GM23338 (cell line): ENCODE measurements around the gene ANO6. TPM values are rescaled to one million over a fixed set of nuclear protein-coding genes. Genes with fewer than 3 reads are reported as not detected.

Experiments used
- ATAC-seq: fragments of 200-7000 bp; cut with Tn5 transposase; 3 replicates; pipeline ENCODE4 v1.9.1; 2020
- DNase-seq: peaks from one replicate; pipeline ENCODE4 v3.0.0-alpha.2; 2015; ENCODE audit warnings: low spot score
- H2AFZ ChIP-seq: fragments of 200-600 bp; sonication (generic); 2 replicates; pipeline ENCODE4 v1.8.0; 2016; ENCODE audit warnings: antibody characterized with exemption, mild to moderate bottlenecking, moderate library complexity
- H3F3A ChIP-seq: fragments of 200-600 bp; sonication (generic); replicated peaks from 2 replicates; pipeline ENCODE4 v1.8.0; 2017; ENCODE audit warnings: antibody characterized with exemption, mixed run types, low read depth
- H3K27ac ChIP-seq: fragments of 200-600 bp; sonication (generic); 2 replicates; pipeline ENCODE4 v1.6.1; 2016; ENCODE audit warnings: low read depth
- H3K27me3 ChIP-seq: fragments of 200-600 bp; sonication (generic); 2 replicates; pipeline ENCODE4 v1.8.0; 2016; ENCODE audit warnings: mild to moderate bottlenecking, mixed run types, moderate library complexity; ENCODE audit not compliant: insufficient read depth
- H3K36me3 ChIP-seq: fragments of 200-600 bp; sonication (generic); 2 replicates; pipeline ENCODE4 v1.8.0; 2016; ENCODE audit warnings: mild to moderate bottlenecking; ENCODE audit not compliant: insufficient read depth
- H3K4me1 ChIP-seq: fragments of 200-600 bp; sonication (generic); 2 replicates; pipeline ENCODE4 v1.8.0; 2016; ENCODE audit warnings: mild to moderate bottlenecking, moderate library complexity; ENCODE audit not compliant: insufficient read depth
- H3K4me2 ChIP-seq: fragments of 200-600 bp; sonication (generic); 2 replicates; pipeline ENCODE4 v1.7.1; 2017; ENCODE audit warnings: mixed run types
- H3K4me3 ChIP-seq: fragments of 200-600 bp; sonication (generic); 2 replicates; pipeline ENCODE4 v1.6.1; 2016; ENCODE audit warnings: mixed run types
- H3K79me2 ChIP-seq: fragments of 200-600 bp; sonication (generic); replicated peaks from 2 replicates; pipeline ENCODE4 v1.8.0; 2017; ENCODE audit warnings: mild to moderate bottlenecking; ENCODE audit not compliant: insufficient read depth
- H3K9me2 ChIP-seq: fragments of 200-600 bp; sonication (generic); 2 replicates; pipeline ENCODE4 v1.8.0; 2017; ENCODE audit not compliant: insufficient read depth
- H4K20me1 ChIP-seq: fragments of 200-600 bp; sonication (generic); replicated peaks from 2 replicates; pipeline ENCODE4 v1.8.0; 2017; ENCODE audit warnings: mild to moderate bottlenecking; ENCODE audit not compliant: insufficient read depth
- H3K27ac Mint-ChIP-seq: 2 replicates; pipeline ENCODE4 v1.8.0; 2020; ENCODE audit warnings: inconsistent platforms, mild to moderate bottlenecking, moderate library complexity, mixed read lengths
- H3K27me3 Mint-ChIP-seq: 3 replicates; pipeline ENCODE4 v1.8.0; 2022; ENCODE audit warnings: low read depth, mild to moderate bottlenecking, moderate library complexity, mixed read lengths, inconsistent platforms; ENCODE audit not compliant: insufficient read depth, poor library complexity
- H3K36me3 Mint-ChIP-seq: 3 replicates; pipeline ENCODE4 v1.8.0; 2021; ENCODE audit warnings: low read depth, mild to moderate bottlenecking, inconsistent platforms, moderate library complexity, mixed read lengths
- H3K4me1 Mint-ChIP-seq: 3 replicates; pipeline ENCODE4 v1.8.0; 2020; ENCODE audit warnings: mild to moderate bottlenecking, inconsistent platforms, mixed read lengths
- H3K4me3 Mint-ChIP-seq: 3 replicates; pipeline ENCODE4 v1.8.0; 2021; ENCODE audit warnings: moderate library complexity, mild to moderate bottlenecking, inconsistent platforms, mixed read lengths
- H3K9me3 Mint-ChIP-seq: 3 replicates; pipeline ENCODE4 v1.8.0; 2020; ENCODE audit warnings: moderate library complexity, mild to moderate bottlenecking, inconsistent platforms, mixed read lengths
- EZH2phosphoT487 ChIP-seq: fragments of 200-600 bp; sonication (generic); IDR thresholded peaks from one replicate; pipeline ENCODE4 v1.8.1; 2018; ENCODE audit warnings: antibody characterized with exemption; ENCODE audit not compliant: unreplicated experiment
- NANOG ChIP-seq: IDR thresholded peaks from 2 replicates; pipeline ENCODE4 v1.6.1; 2016; ENCODE audit warnings: antibody characterized with exemption, borderline replicate concordance
- POLR2AphosphoS5 ChIP-seq: IDR thresholded peaks from 2 replicates; pipeline ENCODE4 v1.6.1; 2016; ENCODE audit warnings: antibody characterized with exemption, low read depth
- polyA plus RNA-seq: library from polyadenylated mRNA; unstranded; fragments of >200 nt; fragmentation: Nextera tagmentation; extraction: Ambion mirVana; gene quantifications from 2 replicates; pipeline ENCODE4 v1.2.1, GENCODE V29; 2016
- total RNA-seq: library from RNA; depleted of rRNA; stranded (reverse); fragments of >200 nt; shearing (Covaris generic); gene quantifications from 2 replicates; pipeline ENCODE4 v1.2.3, GENCODE V29; 2014
- TF ChIP-seq, protein P1 (sequence below), 2 experiments: fragments of 200-600 bp in 1 of 2; sonication (generic) in 1 of 2; conservative IDR thresholded peaks; 2 replicates each; pipeline versions ENCODE4 v1.5.1 to v1.6.1; 2016 to 2017; ENCODE audit warnings: antibody characterized with exemption in 2 of 2, low read depth in 2 of 2, mild to moderate bottlenecking in 2 of 2, moderate library complexity in 1 of 2

The ANO6 gene
- total and polyA plus RNA-seq, 2 experiments from 2014 or later, result 21.1 to 48.9 TPM

GRCh38 chr12:45282411-45282810 lies 66.5 kb downstream of the ANO6 start:
- Mint-ChIP-seq H3K9me3 (no peaks in the 10 kb centered on the region), H3K27me3 (peaks cover 2% of the 10 kb centered on the region), H3K4me1 (peaks cover 50% of the 10 kb centered on the region), H3K36me3 (peaks cover 13% of the 10 kb centered on the region), H3K27ac (no peak overlapping the region), H3K4me3 (no peak overlapping the region)
- H3K4me3 ChIP-seq, result no peak overlapping the region
- H3K36me3 ChIP-seq, result no peaks in the 10 kb centered on the region
- ATAC-seq, result no peak
- H3K4me1 ChIP-seq, result peaks cover 20% of the 10 kb centered on the region
- H2AFZ ChIP-seq, result no peak overlapping the region
- H3K79me2 ChIP-seq, result peaks cover 39% of the 10 kb centered on the region
- DNase-seq, result no peak
- no peak overlapping the region for H3K4me2 ChIP-seq
- H3K27ac ChIP-seq, result no peak overlapping the region
- no peaks in the 10 kb centered on the region for H4K20me1 ChIP-seq
- no peak for TF ChIP-seq POLR2AphosphoS5
- H3F3A ChIP-seq, result no peaks in the 10 kb centered on the region
- no peaks in the 10 kb centered on the region for H3K9me2 ChIP-seq
- H3K27me3 ChIP-seq, result no peaks in the 10 kb centered on the region

- Histone ChIP-seq H3F3A (no peaks in the 10 kb centered on the region), H3K79me2 (peaks cover 32% of the 10 kb centered on the region), H3K4me3 (no peak overlapping the region), H3K27ac (peak overlapping the region; percentile 89), H2AFZ (no peak overlapping the region), H3K27me3 (no peaks in the 10 kb centered on the region), H3K9me2 (no peaks in the 10 kb centered on the region), H3K4me1 (peaks cover 20% of the 10 kb centered on the region), H3K4me2 (peak overlapping the region; percentile 11; the same call in 1 of the 2 replicates), H3K36me3 (no peaks in the 10 kb centered on the region), H4K20me1 (no peaks in the 10 kb centered on the region)
- TF ChIP-seq, protein P1, sequence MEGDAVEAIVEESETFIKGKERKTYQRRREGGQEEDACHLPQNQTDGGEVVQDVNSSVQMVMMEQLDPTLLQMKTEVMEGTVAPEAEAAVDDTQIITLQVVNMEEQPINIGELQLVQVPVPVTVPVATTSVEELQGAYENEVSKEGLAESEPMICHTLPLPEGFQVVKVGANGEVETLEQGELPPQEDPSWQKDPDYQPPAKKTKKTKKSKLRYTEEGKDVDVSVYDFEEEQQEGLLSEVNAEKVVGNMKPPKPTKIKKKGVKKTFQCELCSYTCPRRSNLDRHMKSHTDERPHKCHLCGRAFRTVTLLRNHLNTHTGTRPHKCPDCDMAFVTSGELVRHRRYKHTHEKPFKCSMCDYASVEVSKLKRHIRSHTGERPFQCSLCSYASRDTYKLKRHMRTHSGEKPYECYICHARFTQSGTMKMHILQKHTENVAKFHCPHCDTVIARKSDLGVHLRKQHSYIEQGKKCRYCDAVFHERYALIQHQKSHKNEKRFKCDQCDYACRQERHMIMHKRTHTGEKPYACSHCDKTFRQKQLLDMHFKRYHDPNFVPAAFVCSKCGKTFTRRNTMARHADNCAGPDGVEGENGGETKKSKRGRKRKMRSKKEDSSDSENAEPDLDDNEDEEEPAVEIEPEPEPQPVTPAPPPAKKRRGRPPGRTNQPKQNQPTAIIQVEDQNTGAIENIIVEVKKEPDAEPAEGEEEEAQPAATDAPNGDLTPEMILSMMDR (conservative IDR thresholded peaks at IDR 0.05; ENCODE audit: low read depth in 2 of 2), result peak; percentile 2 to 37; a peak in 1 of 4 replicates
- no peak for TF ChIP-seq EZH2phosphoT487
- Mint-ChIP-seq H3K27me3 (peaks cover 3% of the 10 kb centered on the region), H3K4me3 (no peak overlapping the region), H3K36me3 (peaks cover 13% of the 10 kb centered on the region), H3K4me1 (peaks cover 46% of the 10 kb centered on the region), H3K27ac (peak overlapping the region; percentile 80), H3K9me3 (no peaks in the 10 kb centered on the region)
- DNase-seq (peak; percentile 77), ATAC-seq (peak; percentile 86)
These were observed 68.4 kb downstream of the ANO6 start for GRCh38 chr12:45284096-45284901.

- H3K4me3 Mint-ChIP-seq, result no peak overlapping the region
- H3K27me3 ChIP-seq, result no peaks in the 10 kb centered on the region
- H3K4me2 ChIP-seq, result no peak overlapping the region
- H3K36me3 Mint-ChIP-seq, result peaks cover 7% of the 10 kb centered on the region; the same call in 2 of the 3 replicates
- peaks cover 52% of the 10 kb centered on the region for H3K4me1 Mint-ChIP-seq
- H3K79me2 ChIP-seq, result peaks cover 28% of the 10 kb centered on the region
- peak; percentile 40 for DNase-seq
- H3K4me1 ChIP-seq, result peaks cover 20% of the 10 kb centered on the region
- H3F3A ChIP-seq, result no peaks in the 10 kb centered on the region
- H3K4me3 ChIP-seq, result no peak overlapping the region
- H3K27ac ChIP-seq, result no peak overlapping the region
- no peaks in the 10 kb centered on the region for H3K9me2 ChIP-seq
- no peaks in the 10 kb centered on the region for H3K9me3 Mint-ChIP-seq
- peaks cover 3% of the 10 kb centered on the region for H3K27me3 Mint-ChIP-seq
- no peaks in the 10 kb centered on the region for H4K20me1 ChIP-seq
- H3K27ac Mint-ChIP-seq, result 0 out of 2 replicates have a peak overlapping the region, but pooled peaks have one; percentile 11
- peak; percentile 63 for ATAC-seq
- H3K36me3 ChIP-seq, result no peaks in the 10 kb centered on the region
- no peak overlapping the region for H2AFZ ChIP-seq
- TF ChIP-seq, protein P1 (conservative IDR thresholded peaks at IDR 0.05; ENCODE audit: low read depth in 2 of 2), result no peak
- TF ChIP-seq NANOG, result no peak
These were observed 69.8 kb downstream of the ANO6 start for GRCh38 chr12:45285717-45286116.
